Hematopoietic multipotent progenitor cell treated with erythropoietin and hydrocortisone succinate and interleukin-3 and kit ligand, for 6 days (in vitro differentiated cells): ENCODE measurements around the gene SLC22A31.

Experiments
- DNase-seq: peaks from one replicate; pipeline ENCODE4 v3.0.0-alpha.2; 2015

SLC22A31 gene

GRCh38 chr16:89147085-89147817, 53.1 kb downstream of the SLC22A31 start:
- no peak for DNase-seq

DNA sequence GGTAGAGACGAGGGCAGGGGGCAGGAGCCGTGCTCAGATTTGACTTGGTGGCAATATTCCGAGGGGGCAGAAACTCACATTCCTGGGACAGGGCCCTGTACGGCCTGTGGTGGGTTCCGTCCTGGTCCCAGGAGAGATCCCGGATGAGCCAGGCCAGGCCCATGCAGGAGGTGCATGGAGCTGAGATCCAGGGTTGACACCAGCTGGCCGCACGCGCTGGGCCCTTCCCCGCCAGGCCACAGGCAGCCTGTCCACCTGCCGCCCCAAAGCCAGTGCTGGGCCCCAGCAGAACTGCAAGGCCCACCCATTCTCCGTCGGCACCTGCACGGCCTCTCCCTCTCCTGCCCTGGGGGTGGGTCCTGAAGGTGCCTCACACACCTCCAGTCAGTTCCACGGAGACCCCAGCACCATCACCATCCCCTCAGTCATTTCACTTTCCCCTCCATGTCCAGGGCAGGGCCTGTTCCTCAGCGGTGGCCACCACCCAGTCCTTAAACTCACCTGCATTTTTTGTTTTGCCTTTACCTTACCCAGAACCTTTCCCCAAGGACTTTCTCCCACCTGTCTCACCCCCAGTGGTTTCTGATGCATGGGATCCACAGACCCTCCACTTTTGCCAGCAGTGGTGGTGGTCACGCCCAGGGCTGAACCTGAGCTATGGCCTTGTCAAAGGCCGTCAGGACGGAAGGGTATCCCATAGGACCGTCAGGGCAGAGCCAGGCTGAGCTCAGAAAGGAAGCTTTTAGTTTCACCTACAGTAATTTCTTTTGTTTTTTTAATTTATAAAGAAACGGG, 53.9 kb downstream of the SLC22A31 start:
- no peak for DNase-seq
